GM21528 (cell line): Measurements from ENCODE around the gene GGA1.

Source experiments
- ATAC-seq: cut with Tn5 transposase; IDR thresholded peaks from one replicate; pipeline ENCODE4 v1.9.1; 2021; ENCODE audit warnings: mild to moderate bottlenecking, moderate library complexity; ENCODE audit not compliant: unreplicated experiment, low FRiP score

The GGA1 gene

GRCh38 chr22:37664249-37665101, 55.8 kb downstream of the GGA1 start:
- ATAC-seq: no peak

DNA sequence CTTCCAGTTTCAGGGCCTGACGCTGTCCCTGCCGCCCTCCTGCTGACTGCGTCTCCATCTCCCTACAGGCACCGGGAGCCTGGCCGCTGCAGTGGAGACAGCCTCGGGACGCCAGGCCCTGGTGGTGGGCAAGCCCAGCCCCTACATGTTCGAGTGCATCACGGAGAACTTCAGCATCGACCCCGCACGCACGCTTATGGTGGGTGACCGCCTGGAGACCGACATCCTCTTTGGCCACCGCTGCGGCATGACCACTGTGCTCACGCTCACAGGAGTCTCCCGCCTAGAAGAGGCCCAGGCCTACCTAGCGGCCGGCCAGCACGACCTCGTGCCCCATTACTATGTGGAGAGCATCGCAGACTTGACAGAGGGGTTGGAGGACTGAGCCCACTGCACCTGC, 56.9 kb downstream of the GGA1 start:
- no peak for ATAC-seq

GRCh38 chr22:37669586-37669985, 61.0 kb downstream of the GGA1 start:
- no peak for ATAC-seq

DNA sequence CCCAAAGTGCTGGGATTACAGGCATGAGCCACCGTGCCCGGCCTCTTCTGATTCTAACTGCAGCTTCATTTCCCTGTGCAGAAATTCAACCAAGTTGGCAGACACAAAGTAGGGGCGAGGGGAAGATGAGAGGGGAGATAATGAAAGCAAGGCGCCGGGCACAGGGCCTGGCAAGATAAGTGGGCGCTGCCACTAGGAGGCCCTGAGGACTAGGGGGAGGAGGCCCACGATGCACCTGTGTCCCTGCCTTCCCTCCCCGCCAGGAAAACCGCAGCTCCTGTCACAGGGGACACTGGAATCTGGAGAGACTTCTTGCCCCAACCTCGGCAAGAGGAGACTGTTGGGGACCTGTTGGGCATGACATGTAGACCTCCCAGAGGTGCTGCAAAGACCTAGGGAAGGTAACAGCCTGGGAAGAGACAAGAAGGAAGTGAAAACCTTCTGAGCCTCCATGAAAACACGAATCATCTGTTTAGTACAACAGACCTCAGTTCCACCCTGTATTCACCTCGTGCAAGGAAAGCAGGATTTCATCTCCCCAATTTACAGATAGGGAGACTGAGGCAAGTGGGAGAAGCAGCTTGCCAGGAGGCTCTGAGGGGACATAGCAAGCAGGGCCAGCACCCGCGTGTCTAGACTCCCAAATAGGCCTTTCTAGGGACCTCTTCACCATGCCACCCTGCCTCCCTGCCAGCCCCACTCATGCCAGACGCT, 63.7 kb downstream of the GGA1 start:
- ATAC-seq: no peak

DNA sequence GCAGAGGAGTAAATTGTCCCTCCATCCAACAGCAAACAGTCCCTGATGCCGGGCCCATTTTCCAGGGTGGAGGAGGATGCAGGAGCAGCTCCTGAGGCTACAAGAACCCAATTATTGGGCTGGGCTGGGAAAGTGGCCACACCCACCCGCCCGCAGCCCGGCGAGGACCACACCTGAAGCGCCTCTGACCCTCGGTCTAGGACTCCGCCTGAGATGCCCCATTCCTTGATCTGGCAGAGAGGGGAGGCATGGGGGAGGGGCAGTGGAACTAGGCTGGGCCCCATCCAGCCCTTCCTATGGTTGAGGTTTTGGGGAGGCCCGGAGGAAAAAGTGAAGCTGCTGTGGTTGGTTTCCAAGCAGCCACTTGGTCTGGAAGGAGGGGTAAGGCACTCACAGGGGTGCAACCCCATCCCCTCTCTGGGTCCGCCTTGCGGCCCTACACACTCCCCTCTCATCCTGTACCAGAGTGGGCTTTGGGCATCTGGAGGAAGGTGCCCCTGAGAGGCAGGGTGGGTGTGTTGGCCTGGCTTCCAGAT, 64.4 kb downstream of the GGA1 start:
- ATAC-seq: no peak

GRCh38 chr22:37674248-37674647, 65.6 kb downstream of the GGA1 start:
- no peak for ATAC-seq

DNA sequence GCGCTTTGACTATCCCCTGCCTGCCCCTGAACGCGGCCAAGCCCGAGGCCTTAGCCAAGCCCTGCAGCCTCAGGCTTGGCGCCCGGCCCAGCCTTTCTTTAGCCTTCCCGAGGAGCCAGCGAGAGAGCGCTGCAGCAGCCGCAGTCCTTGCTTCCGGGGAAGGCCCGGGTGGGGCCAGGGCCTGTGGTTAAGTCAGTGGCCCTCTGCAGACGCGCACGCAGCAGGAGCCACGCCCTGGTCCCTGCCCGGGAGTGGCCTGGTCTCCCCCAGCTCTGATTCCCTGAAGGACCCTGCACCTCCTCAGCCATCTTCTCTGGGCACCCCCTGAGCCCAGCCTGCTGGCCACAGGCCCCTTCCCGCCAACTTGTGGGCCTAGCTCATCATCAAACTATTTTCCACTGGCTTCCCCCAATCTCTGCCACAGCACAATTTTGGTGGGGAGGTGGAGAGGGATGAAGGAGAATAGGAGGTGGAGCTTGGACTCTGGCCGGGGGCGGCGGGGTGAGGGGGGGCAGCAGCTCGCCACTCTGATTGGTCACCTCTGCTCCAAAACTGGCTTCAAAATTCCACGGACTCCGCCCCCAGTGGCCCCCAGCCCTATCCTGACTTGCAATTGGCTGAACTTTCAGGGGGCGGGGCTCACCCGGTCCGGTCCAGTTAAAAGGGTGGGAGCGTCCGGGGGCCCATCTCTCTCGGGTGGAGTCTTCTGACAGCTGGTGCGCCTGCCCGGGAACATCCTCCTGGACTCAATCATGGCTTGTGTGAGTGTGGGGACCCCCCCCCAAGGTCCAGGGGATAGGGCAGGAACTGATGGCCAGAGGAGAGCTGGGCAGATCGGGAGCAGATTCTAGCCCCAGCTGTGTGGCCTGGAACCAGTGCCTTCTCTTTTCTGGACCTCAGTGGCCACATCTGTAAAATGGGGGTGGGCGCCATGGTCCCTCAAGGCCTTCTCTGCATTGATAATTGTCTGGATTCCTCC, 66.6 kb downstream of the GGA1 start, which contains the start of gene LGALS1:
Gene LGALS1, plus strand, starts transcription at position 686 of the 979 bp plus-strand sequence. Its CDS starts 67 bp downstream, at position 753.
- no peak for ATAC-seq

DNA sequence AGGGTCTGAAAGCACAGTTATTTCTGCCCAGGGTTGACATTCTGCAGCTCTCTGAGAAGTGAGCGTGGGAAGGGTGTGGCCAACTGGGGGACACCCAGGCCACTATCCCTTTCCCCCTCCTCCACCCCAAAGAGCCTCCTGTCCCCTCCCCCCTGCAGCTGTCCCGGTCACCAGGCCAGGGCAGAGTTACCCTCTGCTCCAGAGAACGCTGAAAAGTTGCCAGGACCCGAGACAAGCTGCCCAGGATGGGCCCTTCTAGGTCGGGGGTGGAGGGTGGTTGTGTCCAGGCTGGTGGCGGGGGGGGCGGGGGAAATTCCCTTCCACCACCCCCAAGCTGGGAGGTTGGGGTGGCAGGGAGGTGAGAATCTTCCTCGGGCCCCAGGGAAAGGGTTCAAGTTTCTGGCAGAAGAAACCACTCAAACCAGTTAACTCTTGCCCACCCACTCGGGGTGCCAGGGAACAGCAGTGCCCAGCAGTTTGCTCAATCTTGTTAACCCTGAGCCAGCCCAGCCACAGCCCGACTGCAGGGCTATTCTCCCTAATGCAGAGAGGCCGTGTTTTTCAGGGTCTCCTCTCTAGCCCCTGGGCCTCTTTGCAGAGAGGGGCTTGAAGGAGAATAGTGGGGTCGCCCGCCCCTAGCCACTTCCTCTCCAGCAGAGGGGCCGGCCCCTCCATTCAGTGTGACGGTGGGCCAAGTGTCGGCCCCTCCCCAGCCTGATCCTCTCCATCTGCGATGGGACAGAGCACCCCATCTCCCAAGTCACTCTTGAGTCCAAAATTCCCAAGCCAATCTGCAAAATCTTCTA, 67.5 kb downstream of the GGA1 start:
- ATAC-seq: peak; percentile 6

- ATAC-seq: peak; percentile 49
Observed at GRCh38 chr22:37676736-37677492, 68.3 kb downstream of the GGA1 start.

DNA sequence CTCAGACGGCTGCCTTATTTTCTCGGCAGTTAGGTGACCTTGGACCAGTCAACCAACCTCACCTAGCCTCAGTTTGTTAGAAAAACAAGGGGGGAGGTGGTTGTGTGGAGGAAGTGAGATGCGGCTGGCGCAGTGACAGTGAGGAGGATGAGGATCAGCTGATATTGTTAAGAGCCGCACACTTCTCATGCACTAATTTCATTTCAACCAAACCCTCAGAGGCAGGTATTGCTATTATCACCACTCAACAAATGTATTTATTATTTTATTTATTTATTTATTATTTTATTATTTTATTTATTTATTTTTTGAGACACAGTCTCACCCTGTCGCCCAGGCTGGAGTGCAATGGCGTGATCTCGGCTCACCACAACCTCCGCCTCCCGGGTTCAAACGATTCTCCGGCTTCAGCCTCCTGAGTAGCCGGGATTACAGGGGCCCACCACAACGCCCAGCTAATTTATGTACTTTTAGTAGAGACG, 68.9 kb downstream of the GGA1 start:
- ATAC-seq: peak; percentile 22

- no peak for ATAC-seq
Observed at GRCh38 chr22:37678372-37678771, 69.7 kb downstream of the GGA1 start.

DNA sequence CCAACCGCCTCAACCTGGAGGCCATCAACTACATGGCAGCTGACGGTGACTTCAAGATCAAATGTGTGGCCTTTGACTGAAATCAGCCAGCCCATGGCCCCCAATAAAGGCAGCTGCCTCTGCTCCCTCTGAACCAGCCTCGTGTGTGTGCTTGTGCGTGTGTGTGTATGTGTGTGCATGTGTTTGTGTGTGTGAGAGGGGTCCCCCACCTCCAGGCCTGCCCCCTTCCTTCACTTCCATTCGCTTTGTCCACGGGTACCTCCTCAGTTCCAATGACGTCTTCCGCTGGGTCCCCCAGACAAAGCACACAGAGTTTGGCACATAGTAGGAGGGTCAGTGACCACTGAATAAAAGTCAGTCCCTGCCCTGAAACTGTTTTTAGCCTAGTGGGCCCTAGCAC, 71.0 kb downstream of the GGA1 start:
- ATAC-seq: no peak

GRCh38 chr22:37680191-37680851, 71.7 kb downstream of the GGA1 start:
- no peak for ATAC-seq

GRCh38 chr22:37681001-37681424, 72.4 kb downstream of the GGA1 start:
- no peak for ATAC-seq

- ATAC-seq: no peak
Observed at GRCh38 chr22:37681556-37682049, 73.0 kb downstream of the GGA1 start.
